PFSK-1 (cell line): Measurements from ENCODE around the gene PHACTR1.

Experiments used
- FOXP2 ChIP-seq: optimal IDR thresholded peaks from 2 replicates; pipeline ENCODE3; 2011; ENCODE audit warnings: borderline replicate concordance, control low read depth, inconsistent platforms; ENCODE audit not compliant: insufficient read depth; ENCODE audit errors: extremely low read length, extremely low read depth
- POLR2AphosphoS5 ChIP-seq: IDR thresholded peaks from 2 replicates; pipeline ENCODE4 v1.6.1; 2012; ENCODE audit warnings: low read depth, mild to moderate bottlenecking, control low read depth, low read length, moderate library complexity
- REST ChIP-seq, 2 experiments: IDR thresholded peaks; 2 replicates each; pipeline versions ENCODE4 v1.6.1 to v1.8.0; 2011 to 2012; ENCODE audit warnings: low read depth in 2 of 2, low read length in 2 of 2, control low read depth in 1 of 2, inconsistent platforms in 1 of 2, mild to moderate bottlenecking in 1 of 2, moderate library complexity in 1 of 2; ENCODE audit not compliant: insufficient read depth in 1 of 2
- SIN3A ChIP-seq: IDR thresholded peaks from 2 replicates; pipeline ENCODE4 v1.6.1; 2012; ENCODE audit warnings: mild to moderate bottlenecking, low read length, moderate library complexity, borderline replicate concordance; ENCODE audit not compliant: insufficient read depth
- TAF1 ChIP-seq: IDR thresholded peaks from 2 replicates; pipeline ENCODE4 v1.6.1; 2012; ENCODE audit warnings: low read length, control low read depth, borderline replicate concordance; ENCODE audit not compliant: insufficient read depth

The PHACTR1 gene

DNA sequence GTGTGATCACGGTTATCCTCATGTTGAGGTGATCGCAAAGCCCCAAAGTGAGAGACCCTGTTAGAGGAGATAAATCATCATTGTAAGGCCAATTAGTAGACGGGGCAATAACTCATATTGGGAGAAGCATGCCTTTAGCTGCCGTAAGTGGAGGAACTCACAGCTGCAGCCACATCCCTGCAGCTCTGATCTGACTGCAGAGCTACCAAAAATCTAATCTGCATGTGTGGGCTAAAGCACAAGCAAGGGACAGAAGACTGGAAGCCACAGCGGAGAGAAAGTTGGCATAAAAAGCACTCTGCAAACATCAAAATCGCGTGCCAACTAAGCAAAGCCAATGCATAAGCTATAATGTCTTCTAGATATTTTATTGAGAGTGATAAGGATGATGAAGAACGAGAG, 532.0 kb downstream of the PHACTR1 start:
- TF ChIP-seq FOXP2 (no peak), REST (IDR thresholded peaks at IDR 0.05; ENCODE audit: insufficient read depth in 1 of 2, low read depth in 2 of 2, low read length in 2 of 2) (no peak), SIN3A (no peak), TAF1 (no peak), POLR2AphosphoS5 (no peak)

DNA sequence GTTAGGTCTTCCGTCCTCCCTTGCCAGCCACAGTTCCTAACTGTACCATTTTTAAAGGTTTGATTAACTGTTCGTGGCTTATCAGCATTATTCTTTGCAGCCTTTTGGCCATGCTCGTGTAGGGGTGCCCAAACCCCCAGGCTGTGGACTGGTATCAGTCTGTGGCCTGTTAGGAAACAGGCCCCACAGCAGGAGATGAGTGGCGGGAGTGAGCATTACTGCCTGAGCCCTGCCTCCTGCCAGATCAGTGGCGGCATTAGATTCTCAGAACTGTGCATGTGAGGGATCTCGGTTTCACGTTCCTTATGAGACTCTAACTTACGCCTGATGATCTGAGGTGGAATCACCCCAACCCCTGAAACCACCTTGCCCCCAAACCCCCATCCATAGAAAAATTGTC, 532.4 kb downstream of the PHACTR1 start:
- TF ChIP-seq SIN3A (no peak), TAF1 (no peak), REST (IDR thresholded peaks at IDR 0.05; ENCODE audit: insufficient read depth in 1 of 2, low read depth in 2 of 2, low read length in 2 of 2) (no peak), POLR2AphosphoS5 (no peak), FOXP2 (no peak)

GRCh38 chr6:13249817-13250216, 533.2 kb downstream of the PHACTR1 start:
- no peak for TF ChIP-seq REST (IDR thresholded peaks at IDR 0.05; ENCODE audit: insufficient read depth in 1 of 2, low read depth in 2 of 2, low read length in 2 of 2)
- no peak for TF ChIP-seq SIN3A
- TF ChIP-seq FOXP2, result no peak
- TF ChIP-seq POLR2AphosphoS5, result no peak
- TF ChIP-seq TAF1, result no peak

GRCh38 chr6:13250703-13251102, 534.1 kb downstream of the PHACTR1 start:
- no peak for TF ChIP-seq FOXP2
- TF ChIP-seq TAF1, result no peak
- TF ChIP-seq POLR2AphosphoS5, result no peak
- TF ChIP-seq SIN3A, result no peak
- no peak for TF ChIP-seq REST (IDR thresholded peaks at IDR 0.05; ENCODE audit: insufficient read depth in 1 of 2, low read depth in 2 of 2, low read length in 2 of 2)

DNA sequence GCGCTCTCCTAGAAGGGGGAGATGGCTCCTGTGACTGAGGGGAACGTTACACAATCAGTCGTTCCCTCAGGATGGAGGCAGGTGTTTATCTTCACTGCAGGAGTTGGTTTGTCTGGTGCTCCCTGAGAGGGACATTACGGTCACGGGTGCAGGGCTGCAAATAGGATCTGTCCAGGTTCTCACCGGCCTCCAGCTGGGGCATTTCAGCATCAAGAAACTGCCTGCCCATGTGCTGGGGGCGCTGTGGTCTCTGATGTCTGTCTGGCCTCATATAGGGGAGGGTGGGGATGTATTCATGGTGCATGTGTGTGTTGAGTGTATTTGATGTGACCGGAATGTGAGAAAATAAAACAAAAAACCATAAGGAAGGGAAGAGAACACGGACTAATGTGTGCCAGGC, 534.7 kb downstream of the PHACTR1 start:
- TF ChIP-seq REST (IDR thresholded peaks at IDR 0.05; ENCODE audit: insufficient read depth in 1 of 2, low read depth in 2 of 2, low read length in 2 of 2) (no peak), POLR2AphosphoS5 (no peak), TAF1 (no peak), SIN3A (no peak), FOXP2 (no peak)
